SU-DHL-6 (cell line): ENCODE data around the gene LTB4R.
A peak's percentile ranks its signal among the peaks of the same experiment; 100 is the strongest.

ENCODE experiments used
- CTCF ChIP-seq: fragments of 200-600 bp; sonication (generic); IDR thresholded peaks from one replicate; pipeline ENCODE4 v1.5.1; 2017; ENCODE audit warnings: antibody characterized with exemption, mild to moderate bottlenecking, low read length, moderate library complexity; ENCODE audit not compliant: insufficient read depth, poor library complexity, severe bottlenecking
- EZH2phosphoT487 ChIP-seq: fragments of 200-600 bp; sonication (generic), shearing (Covaris generic); conservative IDR thresholded peaks from 2 replicates; pipeline ENCODE4 v1.6.1; 2018; ENCODE audit warnings: mild to moderate bottlenecking, antibody characterized with exemption, low read length, moderate library complexity, mixed read lengths

- peak; percentile 63 for TF ChIP-seq CTCF
- no peak for TF ChIP-seq EZH2phosphoT487
These were observed 14.8 kb upstream of the LTB4R start for GRCh38 chr14:24296341-24297157.
